GM18498 (cell line): Measurements from ENCODE around the gene OCEL1.
"Not testable (repeated sequence)": the region's sequence is repeated elsewhere in the genome, so short reads cannot be mapped to it uniquely, and the experiment has no call there.

Source experiments
- ATAC-seq: cut with Tn5 transposase; IDR thresholded peaks from one replicate; pipeline ENCODE4 v1.9.1; 2021; ENCODE audit warnings: mild to moderate bottlenecking, moderate library complexity; ENCODE audit not compliant: unreplicated experiment

The OCEL1 gene

DNA sequence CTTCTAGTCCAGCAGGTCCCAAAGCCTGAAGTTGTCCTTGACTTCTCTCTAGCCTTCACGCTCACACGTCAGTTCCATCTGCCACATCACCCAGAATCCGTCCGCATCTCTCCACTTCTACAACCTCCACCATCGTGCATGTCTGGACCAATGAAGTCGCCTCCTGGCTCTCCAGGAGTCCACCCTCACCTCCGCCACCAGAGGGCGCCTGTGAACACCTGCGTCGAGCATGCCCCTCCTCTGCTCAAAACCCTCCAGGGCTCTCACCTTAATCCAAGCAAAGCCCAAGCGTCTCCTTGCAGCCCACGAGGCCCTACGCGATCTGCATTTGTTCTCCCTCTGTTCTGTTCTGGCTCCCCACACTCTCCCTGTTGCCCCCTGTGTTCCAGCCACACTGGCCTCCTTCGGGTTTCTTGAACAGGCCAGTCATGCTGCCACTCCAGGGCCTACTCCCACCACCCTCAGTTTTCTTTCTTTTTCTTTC lies 34.9 kb downstream of the OCEL1 start:
- peak; percentile 75 for ATAC-seq

DNA sequence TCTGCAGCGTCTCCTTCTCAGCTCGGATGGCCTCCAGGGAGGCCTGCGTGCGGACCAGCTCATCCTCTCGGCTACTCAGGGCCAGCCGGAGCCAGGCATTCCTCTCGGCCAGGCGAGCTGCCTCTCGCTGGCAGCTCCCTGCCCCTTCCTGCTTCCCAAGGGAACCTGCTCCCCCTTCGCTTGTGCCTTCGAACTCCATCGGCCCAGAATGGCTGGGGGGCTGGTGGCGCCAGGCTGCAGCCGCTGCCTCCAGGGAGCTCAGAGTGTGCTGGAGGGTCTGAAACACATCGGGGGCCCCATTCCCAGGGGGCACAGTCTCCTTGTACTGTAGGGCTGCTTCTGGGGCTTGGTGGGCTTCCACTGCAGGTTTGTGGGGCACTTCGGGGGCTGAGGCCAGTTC lies 36.5 kb downstream of the OCEL1 start:
- no peak for ATAC-seq

- ATAC-seq: no peak
Measured at GRCh38 chr19:17263712-17264640, 38.0 kb downstream of the OCEL1 start.

DNA sequence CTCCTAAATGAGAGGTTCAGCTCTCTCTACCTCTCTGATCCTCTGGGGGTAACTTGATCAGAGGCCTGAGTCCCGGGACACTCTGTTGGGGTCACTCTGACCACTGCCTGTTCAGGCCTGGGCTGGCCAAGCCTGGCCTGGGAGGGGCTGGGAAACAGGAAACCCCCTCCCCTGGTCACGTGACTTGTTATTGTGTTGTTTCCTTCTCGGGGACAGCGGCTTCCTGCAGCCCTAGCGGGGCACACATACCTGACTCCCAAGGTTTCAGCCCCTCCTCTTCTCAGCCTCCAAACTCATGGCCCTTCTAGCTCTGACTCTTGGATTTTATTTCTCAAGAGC lies 38.6 kb downstream of the OCEL1 start, which contains the start of gene USHBP1:
Gene USHBP1 (minus strand): TSS at position 105 of the 339 bp plus-strand sequence. CDS start 446 bp downstream, outside the sequence.
- ATAC-seq: no peak

GRCh38 chr19:17266026-17266425 lies 40.0 kb downstream of the OCEL1 start:
- no peak for ATAC-seq

GRCh38 chr19:17266589-17266974 lies 40.6 kb downstream of the OCEL1 start:
- ATAC-seq: no peak

DNA sequence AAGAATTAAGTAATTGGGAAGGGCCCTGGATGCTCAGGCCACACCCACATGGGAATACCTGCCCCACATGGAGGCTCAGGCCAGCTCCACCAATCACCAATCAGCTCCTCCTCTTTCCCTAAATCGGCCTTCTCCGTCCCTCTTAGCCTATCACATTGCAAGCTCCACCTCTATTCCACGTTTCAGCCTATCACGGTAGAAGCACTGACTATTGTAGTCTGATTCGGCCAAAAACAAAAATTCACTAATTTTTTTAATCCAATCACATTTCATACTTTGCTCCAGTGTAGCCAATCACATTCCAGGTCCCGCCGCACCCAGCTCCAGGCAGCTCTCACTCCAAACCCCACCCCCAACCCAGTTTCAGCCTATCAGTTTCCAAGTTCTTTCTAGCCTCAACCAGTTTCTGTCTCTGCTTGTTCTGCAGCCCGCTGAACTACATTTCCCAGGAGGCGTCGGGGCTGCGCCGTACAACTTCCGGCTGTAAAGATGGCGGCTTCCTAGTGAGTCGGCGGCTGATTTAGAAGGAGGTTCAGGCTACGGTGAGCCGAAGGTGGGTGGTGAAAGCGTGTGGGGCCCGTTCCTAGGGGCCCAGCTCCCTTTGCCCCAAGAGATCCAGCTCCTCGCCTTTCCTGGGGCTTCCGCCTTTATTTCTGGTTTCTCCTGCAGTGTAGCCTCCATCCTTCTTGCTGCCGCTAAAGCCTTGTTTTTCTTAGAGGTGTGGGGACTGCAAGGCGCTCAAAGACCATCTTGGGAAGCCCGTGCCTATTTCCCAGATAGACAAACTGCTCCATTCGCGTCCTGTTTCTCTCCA lies 41.2 kb downstream of the OCEL1 start, which contains the start of gene BABAM1:
Gene BABAM1 (plus strand): TSS at position 469 of the 814 bp plus-strand sequence. CDS start 1,364 bp downstream, outside the sequence.
- ATAC-seq: peak; percentile 89

GRCh38 chr19:17268754-17269153 lies 42.7 kb downstream of the OCEL1 start:
- no peak for ATAC-seq

- not testable (repeated sequence) for ATAC-seq
Measured at GRCh38 chr19:17274892-17275291, 48.9 kb downstream of the OCEL1 start.

- ATAC-seq: no peak
Measured at GRCh38 chr19:17275441-17276175, 49.6 kb downstream of the OCEL1 start.
